Measurements from ENCODE around the gene DLG1. TPM values are rescaled to one million over a fixed set of nuclear protein-coding genes. Genes with fewer than 3 reads are reported as not detected.

The DLG1 gene
- polyA plus RNA-seq, 2 donors, result 39.4 to 40.7 TPM

DNA sequence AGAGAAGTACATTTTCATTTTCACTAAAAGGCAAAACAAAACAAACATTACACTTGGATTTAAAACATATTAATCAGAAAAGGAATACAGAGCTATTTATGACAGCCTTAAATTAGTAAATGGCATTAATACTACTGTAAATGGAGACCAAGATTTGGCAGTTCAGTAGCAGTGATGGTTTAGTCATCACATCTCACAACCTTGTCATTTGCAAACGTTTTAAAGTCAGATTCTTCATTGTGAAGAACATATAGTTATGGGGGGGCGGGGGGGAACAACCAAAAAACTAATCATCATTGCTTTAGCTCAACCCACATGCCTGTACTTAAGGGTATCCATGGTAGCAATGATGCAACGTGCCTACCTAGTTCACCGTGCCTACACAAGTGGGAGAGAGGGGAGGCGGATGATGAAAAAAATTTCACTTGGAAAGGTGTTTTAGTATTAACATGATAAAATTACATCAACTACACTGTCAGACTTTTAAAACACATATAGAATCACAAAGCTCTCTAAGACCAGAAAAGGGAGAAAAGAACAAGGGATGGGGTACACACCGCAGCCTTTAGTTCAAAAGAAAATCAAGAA, 40.1 kb downstream of the DLG1 start:
- no peak overlapping the region for H3K4me3 ChIP-seq (ENCODE audit: low read depth in 1 of 2, low read length in 2 of 2)
- no peaks in the 10 kb centered on the region for H3K27me3 ChIP-seq (ENCODE audit: control insufficient read depth in 1 of 2, insufficient read depth in 2 of 2, low read length in 2 of 2)
- H3K4me1 ChIP-seq (ENCODE audit: control insufficient read depth in 2 of 2, insufficient read depth in 2 of 2, low read length in 1 of 2), result no peaks in the 10 kb centered on the region
- no peaks in the 10 kb centered on the region for H3K9me3 ChIP-seq (ENCODE audit: control insufficient read depth in 2 of 2, insufficient read depth in 1 of 2, low read depth in 1 of 2, low read length in 1 of 2)
- H3K27ac ChIP-seq (ENCODE audit: low read depth in 2 of 2, low read length in 1 of 2), result no peak overlapping the region
- WGBS, 2 donors, result 51 to 64% methylated on average over 6 of the region's 6 CpGs
- H3K36me3 ChIP-seq (ENCODE audit: control insufficient read depth in 2 of 2, insufficient read depth in 2 of 2, low read length in 1 of 2), result no peaks in the 10 kb centered on the region

DNA sequence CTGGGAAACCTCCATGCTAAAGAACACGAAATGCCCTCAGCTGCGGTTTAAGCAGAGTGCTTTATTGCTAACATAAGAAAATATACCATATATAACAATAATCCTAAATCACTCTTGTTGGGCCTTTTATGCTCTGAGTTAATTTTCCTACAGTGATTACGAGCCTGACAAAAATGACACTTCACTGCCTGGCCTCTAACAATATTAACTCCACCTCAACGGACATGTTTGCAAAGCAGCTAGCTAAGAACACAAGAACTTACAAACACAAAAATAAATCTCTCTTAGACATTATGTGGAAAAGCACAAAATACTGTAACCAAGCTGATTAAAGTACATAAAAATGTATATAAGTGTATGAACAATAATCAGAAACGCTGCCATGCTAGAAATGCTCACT, 40.7 kb downstream of the DLG1 start:
- Histone ChIP-seq H3K4me1 (ENCODE audit: control insufficient read depth in 2 of 2, insufficient read depth in 2 of 2, low read length in 1 of 2) (no peaks in the 10 kb centered on the region), H3K27me3 (ENCODE audit: control insufficient read depth in 1 of 2, insufficient read depth in 2 of 2, low read length in 2 of 2) (no peaks in the 10 kb centered on the region), H3K4me3 (ENCODE audit: low read depth in 1 of 2, low read length in 2 of 2) (no peak overlapping the region), H3K27ac (ENCODE audit: low read depth in 2 of 2, low read length in 1 of 2) (no peak overlapping the region), H3K36me3 (ENCODE audit: control insufficient read depth in 2 of 2, insufficient read depth in 2 of 2, low read length in 1 of 2) (no peaks in the 10 kb centered on the region), H3K9me3 (ENCODE audit: control insufficient read depth in 2 of 2, insufficient read depth in 1 of 2, low read depth in 1 of 2, low read length in 1 of 2) (no peaks in the 10 kb centered on the region)
- WGBS, 2 donors, result 77 to 85% methylated on average over 5 of the region's 5 CpGs

DNA sequence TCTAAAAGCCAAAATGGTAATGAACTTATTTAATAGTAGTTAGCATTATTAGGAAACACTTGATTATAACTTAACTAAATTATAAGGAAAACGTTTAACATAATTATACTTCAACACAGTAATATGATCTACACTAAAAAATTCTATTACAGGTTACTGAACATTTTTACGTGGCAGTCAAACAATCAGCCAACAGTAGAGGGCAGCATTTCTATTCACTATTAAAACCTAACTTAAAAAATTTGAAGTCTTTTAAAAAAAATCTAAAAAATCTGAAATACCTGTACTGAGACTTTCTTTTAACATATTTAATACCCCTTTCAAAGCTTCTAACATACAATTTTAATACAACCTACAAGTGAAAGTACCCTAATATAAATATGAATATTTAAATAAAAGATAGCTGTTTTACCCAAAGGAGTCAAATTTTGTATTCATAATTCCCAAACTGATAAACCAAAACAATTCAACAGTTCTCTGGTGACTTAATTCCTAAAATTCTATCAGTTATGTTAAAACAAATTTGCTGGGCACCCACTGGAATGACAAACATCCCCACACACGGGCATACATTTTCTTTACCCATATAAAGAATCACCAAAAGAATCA, 41.5 kb downstream of the DLG1 start:
- no peaks in the 10 kb centered on the region for H3K36me3 ChIP-seq (ENCODE audit: control insufficient read depth in 2 of 2, insufficient read depth in 2 of 2, low read length in 1 of 2)
- no peak overlapping the region for H3K27ac ChIP-seq (ENCODE audit: low read depth in 2 of 2, low read length in 1 of 2)
- no peaks in the 10 kb centered on the region for H3K4me1 ChIP-seq (ENCODE audit: control insufficient read depth in 2 of 2, insufficient read depth in 2 of 2, low read length in 1 of 2)
- H3K4me3 ChIP-seq (ENCODE audit: low read depth in 1 of 2, low read length in 2 of 2), result no peak overlapping the region
- H3K9me3 ChIP-seq (ENCODE audit: control insufficient read depth in 2 of 2, insufficient read depth in 1 of 2, low read depth in 1 of 2, low read length in 1 of 2), result no peaks in the 10 kb centered on the region
- H3K27me3 ChIP-seq (ENCODE audit: control insufficient read depth in 1 of 2, insufficient read depth in 2 of 2, low read length in 2 of 2), result no peaks in the 10 kb centered on the region
- WGBS, 2 donors, result 20 to 21% methylated on average over 3 of the region's 3 CpGs

DNA sequence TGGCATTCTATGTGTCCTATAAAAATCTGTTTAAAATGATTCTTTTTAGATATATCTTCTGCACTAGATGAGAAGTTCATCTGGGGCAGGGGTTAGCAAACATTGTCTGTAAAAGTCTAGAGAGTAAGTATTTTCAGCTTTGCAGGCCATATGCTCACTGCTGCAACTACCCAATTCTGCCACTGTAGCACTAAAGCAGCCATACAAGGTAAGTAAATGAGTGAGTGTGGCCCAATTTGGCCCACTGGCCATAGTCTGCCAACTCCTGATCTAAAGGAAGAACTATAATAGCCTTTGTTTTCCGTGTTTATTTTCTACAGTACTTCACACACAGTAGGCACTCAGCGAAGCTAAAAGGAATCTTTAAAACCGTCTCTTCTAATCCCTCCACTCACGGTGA, 42.3 kb downstream of the DLG1 start:
- 77 to 78% methylated on average over 4 of the region's 4 CpGs for WGBS, 2 donors
- Histone ChIP-seq H3K36me3 (ENCODE audit: control insufficient read depth in 2 of 2, insufficient read depth in 2 of 2, low read length in 1 of 2) (no peaks in the 10 kb centered on the region), H3K27ac (ENCODE audit: low read depth in 2 of 2, low read length in 1 of 2) (no peak overlapping the region), H3K27me3 (ENCODE audit: control insufficient read depth in 1 of 2, insufficient read depth in 2 of 2, low read length in 2 of 2) (no peaks in the 10 kb centered on the region), H3K9me3 (ENCODE audit: control insufficient read depth in 2 of 2, insufficient read depth in 1 of 2, low read depth in 1 of 2, low read length in 1 of 2) (no peaks in the 10 kb centered on the region), H3K4me1 (ENCODE audit: control insufficient read depth in 2 of 2, insufficient read depth in 2 of 2, low read length in 1 of 2) (no peaks in the 10 kb centered on the region), H3K4me3 (ENCODE audit: low read depth in 1 of 2, low read length in 2 of 2) (no peak overlapping the region)

GRCh38 chr3:197253238-197253947, 45.0 kb downstream of the DLG1 start:
- no peak overlapping the region for H3K4me3 ChIP-seq (ENCODE audit: low read depth in 1 of 2, low read length in 2 of 2)
- H3K36me3 ChIP-seq (ENCODE audit: control insufficient read depth in 2 of 2, insufficient read depth in 2 of 2, low read length in 1 of 2), result no peaks in the 10 kb centered on the region
- H3K27ac ChIP-seq (ENCODE audit: low read depth in 2 of 2, low read length in 1 of 2), result no peak overlapping the region
- WGBS, 2 donors, result 75 to 79% methylated on average over 7 of the region's 7 CpGs
- H3K9me3 ChIP-seq (ENCODE audit: control insufficient read depth in 2 of 2, insufficient read depth in 1 of 2, low read depth in 1 of 2, low read length in 1 of 2), result peaks cover 0 to 3% of the 10 kb centered on the region in 2 donors
- H3K27me3 ChIP-seq (ENCODE audit: control insufficient read depth in 1 of 2, insufficient read depth in 2 of 2, low read length in 2 of 2), result no peaks in the 10 kb centered on the region
- H3K4me1 ChIP-seq (ENCODE audit: control insufficient read depth in 2 of 2, insufficient read depth in 2 of 2, low read length in 1 of 2), result no peaks in the 10 kb centered on the region

DNA sequence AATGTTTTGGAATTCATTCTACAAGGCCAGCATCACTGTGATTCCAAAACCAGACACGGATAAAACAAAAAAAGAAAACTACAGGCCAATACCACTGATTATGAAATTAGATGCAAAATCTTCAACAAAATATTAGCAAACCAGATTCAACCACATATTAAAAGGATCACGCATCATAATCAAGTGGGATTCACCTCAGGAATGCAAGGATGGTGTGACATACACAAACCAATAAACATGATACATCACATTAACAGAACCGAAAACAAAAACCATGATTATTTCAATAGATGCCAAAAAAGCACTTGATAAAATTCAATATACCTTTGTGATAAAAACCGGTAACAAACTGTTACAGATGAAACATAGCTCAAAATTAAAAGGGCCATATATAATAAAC, 48.9 kb downstream of the DLG1 start:
- no peak overlapping the region for H3K4me3 ChIP-seq (ENCODE audit: low read depth in 1 of 2, low read length in 2 of 2)
- H3K9me3 ChIP-seq (ENCODE audit: control insufficient read depth in 2 of 2, insufficient read depth in 1 of 2, low read depth in 1 of 2, low read length in 1 of 2), result peaks cover 5 to 8% of the 10 kb centered on the region in 2 donors
- no peaks in the 10 kb centered on the region for H3K4me1 ChIP-seq (ENCODE audit: control insufficient read depth in 2 of 2, insufficient read depth in 2 of 2, low read length in 1 of 2)
- 84 to 91% methylated on average over 4 of the region's 4 CpGs for WGBS, 2 donors
- no peak overlapping the region for H3K27ac ChIP-seq (ENCODE audit: low read depth in 2 of 2, low read length in 1 of 2)
- no peaks in the 10 kb centered on the region for H3K27me3 ChIP-seq (ENCODE audit: control insufficient read depth in 1 of 2, insufficient read depth in 2 of 2, low read length in 2 of 2)
- peaks cover 0 to 4% of the 10 kb centered on the region in 2 donors for H3K36me3 ChIP-seq (ENCODE audit: control insufficient read depth in 2 of 2, insufficient read depth in 2 of 2, low read length in 1 of 2)

GRCh38 chr3:197248341-197248740, 50.1 kb downstream of the DLG1 start:
- H3K36me3 ChIP-seq (ENCODE audit: control insufficient read depth in 2 of 2, insufficient read depth in 2 of 2, low read length in 1 of 2), result peaks cover 0 to 8% of the 10 kb centered on the region in 2 donors
- no peaks in the 10 kb centered on the region for H3K4me1 ChIP-seq (ENCODE audit: control insufficient read depth in 2 of 2, insufficient read depth in 2 of 2, low read length in 1 of 2)
- H3K27me3 ChIP-seq (ENCODE audit: control insufficient read depth in 1 of 2, insufficient read depth in 2 of 2, low read length in 2 of 2), result no peaks in the 10 kb centered on the region
- H3K4me3 ChIP-seq (ENCODE audit: low read depth in 1 of 2, low read length in 2 of 2), result no peak overlapping the region
- 96 to 99% methylated on average over 4 of the region's 4 CpGs for WGBS, 2 donors
- H3K27ac ChIP-seq (ENCODE audit: low read depth in 2 of 2, low read length in 1 of 2), result no peak overlapping the region
- peaks cover 8 to 10% of the 10 kb centered on the region in 2 donors for H3K9me3 ChIP-seq (ENCODE audit: control insufficient read depth in 2 of 2, insufficient read depth in 1 of 2, low read depth in 1 of 2, low read length in 1 of 2)

- peaks cover 8 to 10% of the 10 kb centered on the region in 2 donors for H3K9me3 ChIP-seq (ENCODE audit: control insufficient read depth in 2 of 2, insufficient read depth in 1 of 2, low read depth in 1 of 2, low read length in 1 of 2)
- no peaks in the 10 kb centered on the region for H3K27me3 ChIP-seq (ENCODE audit: control insufficient read depth in 1 of 2, insufficient read depth in 2 of 2, low read length in 2 of 2)
- WGBS, 2 donors, result 89 to 93% methylated on average over 3 of the region's 3 CpGs
- H3K4me3 ChIP-seq (ENCODE audit: low read depth in 1 of 2, low read length in 2 of 2), result no peak overlapping the region
- H3K36me3 ChIP-seq (ENCODE audit: control insufficient read depth in 2 of 2, insufficient read depth in 2 of 2, low read length in 1 of 2), result peaks cover 0 to 8% of the 10 kb centered on the region in 2 donors
- no peaks in the 10 kb centered on the region for H3K4me1 ChIP-seq (ENCODE audit: control insufficient read depth in 2 of 2, insufficient read depth in 2 of 2, low read length in 1 of 2)
- no peak overlapping the region for H3K27ac ChIP-seq (ENCODE audit: low read depth in 2 of 2, low read length in 1 of 2)
These were observed 53.7 kb downstream of the DLG1 start for GRCh38 chr3:197244751-197245150.

GRCh38 chr3:197242784-197243432, 55.5 kb downstream of the DLG1 start:
- no peak overlapping the region for H3K27ac ChIP-seq (ENCODE audit: low read depth in 2 of 2, low read length in 1 of 2)
- H3K27me3 ChIP-seq (ENCODE audit: control insufficient read depth in 1 of 2, insufficient read depth in 2 of 2, low read length in 2 of 2), result no peaks in the 10 kb centered on the region
- H3K4me1 ChIP-seq (ENCODE audit: control insufficient read depth in 2 of 2, insufficient read depth in 2 of 2, low read length in 1 of 2), result peaks cover 0 to under 1% of the 10 kb centered on the region in 2 donors
- peaks cover under 1 to 8% of the 10 kb centered on the region in 2 donors for H3K36me3 ChIP-seq (ENCODE audit: control insufficient read depth in 2 of 2, insufficient read depth in 2 of 2, low read length in 1 of 2)
- whole genome bisulfite sequencing, 2 donors, result 82 to 95% methylated on average over 7 of the region's 7 CpGs
- peaks cover under 1 to 8% of the 10 kb centered on the region in 2 donors for H3K9me3 ChIP-seq (ENCODE audit: control insufficient read depth in 2 of 2, insufficient read depth in 1 of 2, low read depth in 1 of 2, low read length in 1 of 2)
- H3K4me3 ChIP-seq (ENCODE audit: low read depth in 1 of 2, low read length in 2 of 2), result no peak overlapping the region
